Superior temporal gyrus (tissue), 1 donor: Measurements from ENCODE around the gene SUGCT.

ENCODE experiments used
- DNase-seq: peaks from one replicate; pipeline ENCODE4 v3.0.0-alpha.2; 2016; ENCODE audit errors: extremely low spot score

The SUGCT gene

DNA sequence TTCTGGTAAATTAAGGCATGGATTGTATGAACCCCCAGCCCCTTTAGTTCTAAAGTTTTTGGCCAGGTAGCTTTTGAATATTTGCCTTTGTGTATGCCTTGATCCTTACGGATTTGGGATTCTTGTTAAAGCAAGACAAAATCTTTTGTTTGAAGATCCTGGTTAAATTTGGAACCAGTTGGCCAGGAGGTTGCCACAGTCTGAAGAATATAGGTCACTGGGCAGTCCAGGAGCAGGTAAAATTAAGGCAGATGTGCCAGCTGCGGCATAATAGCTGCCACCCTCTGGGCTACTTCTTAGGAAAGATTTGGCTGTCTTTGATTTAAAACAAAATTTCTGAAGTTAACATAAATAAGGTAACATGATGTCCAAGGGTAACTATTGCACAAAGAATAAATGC is 192.3 kb downstream of the SUGCT start:
- DNase-seq: no peak

DNA sequence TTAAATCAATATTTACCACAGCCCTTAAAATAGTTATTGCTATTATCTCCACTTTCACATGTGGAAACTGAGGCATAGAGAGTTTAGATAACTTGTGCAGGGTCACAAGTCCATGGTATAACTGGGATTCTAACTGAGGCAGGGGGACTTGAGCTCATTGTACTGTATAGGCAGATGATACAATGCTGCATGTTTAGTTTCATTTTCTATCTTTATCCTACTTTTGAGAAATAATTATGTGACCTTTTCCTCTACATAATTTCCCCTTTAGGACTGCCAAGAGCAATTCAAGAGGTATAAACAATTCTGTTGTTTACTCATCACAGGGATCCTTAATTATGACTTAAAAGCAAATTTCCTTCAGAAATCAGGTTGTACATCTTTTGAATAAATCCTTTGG is 193.1 kb downstream of the SUGCT start:
- DNase-seq: no peak

DNA sequence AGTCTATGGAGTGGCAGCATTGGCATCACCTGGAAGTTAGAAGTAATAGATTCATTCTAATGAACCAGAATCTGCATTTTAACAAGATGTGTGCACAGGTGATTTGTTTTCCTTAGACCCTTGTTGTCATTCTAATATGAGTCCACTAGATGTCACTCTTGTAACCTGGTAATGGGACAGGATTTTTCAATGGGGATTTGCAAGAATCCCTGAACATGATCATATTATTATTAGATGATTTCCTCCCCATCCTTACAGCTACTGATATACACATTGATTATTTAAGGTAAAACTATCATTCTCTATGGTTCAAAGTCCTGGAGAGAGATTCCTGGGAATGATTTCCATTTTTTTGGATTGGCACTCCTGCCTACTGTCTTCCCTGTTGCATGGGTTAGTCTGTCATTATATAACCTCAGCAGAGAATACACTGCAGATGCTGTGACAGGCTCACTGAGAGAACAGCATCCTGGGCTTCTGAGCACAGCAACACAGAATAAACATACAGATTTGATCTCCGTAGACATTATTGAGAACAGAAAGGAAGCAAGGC is 194.9 kb downstream of the SUGCT start:
- DNase-seq: peak; percentile 90

DNA sequence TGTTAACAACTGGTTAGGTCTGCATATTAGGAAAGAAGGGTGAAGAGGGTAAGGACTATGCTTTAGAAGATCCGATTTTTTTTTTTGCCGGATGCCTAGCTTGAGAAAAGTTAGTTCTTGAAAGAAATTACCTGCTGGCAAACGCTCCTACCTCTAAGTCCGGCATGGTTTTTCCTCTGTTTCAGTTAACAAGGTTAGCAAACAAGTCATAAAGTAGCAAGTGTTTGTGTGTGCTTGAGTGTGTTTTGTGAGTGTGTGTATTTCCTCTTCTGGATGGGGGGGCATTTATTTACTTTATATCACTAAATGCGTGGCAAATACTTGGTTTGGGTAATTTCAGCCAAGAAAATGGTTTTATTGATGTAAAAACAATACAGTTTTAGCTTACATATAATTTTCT is 195.6 kb downstream of the SUGCT start:
- DNase-seq: no peak

DNA sequence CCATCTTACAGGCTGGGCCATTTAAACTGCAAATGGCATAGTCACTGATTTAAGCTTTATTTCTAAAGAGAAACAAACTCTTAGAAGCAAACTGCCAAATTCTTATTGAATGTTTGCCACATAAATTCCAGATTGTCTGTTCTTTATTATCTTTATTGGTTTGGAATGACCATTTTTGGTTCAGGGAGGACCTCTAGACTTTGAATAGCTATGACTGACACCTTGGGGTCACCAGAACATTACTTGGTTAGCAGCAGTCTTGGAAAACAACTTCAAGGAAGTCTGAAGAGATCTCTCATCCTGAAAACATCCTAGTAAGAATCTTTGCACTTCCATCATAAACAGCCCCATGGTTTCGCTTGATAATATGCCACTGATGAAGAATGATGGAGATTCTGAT is 197.1 kb downstream of the SUGCT start:
- DNase-seq: no peak

DNA sequence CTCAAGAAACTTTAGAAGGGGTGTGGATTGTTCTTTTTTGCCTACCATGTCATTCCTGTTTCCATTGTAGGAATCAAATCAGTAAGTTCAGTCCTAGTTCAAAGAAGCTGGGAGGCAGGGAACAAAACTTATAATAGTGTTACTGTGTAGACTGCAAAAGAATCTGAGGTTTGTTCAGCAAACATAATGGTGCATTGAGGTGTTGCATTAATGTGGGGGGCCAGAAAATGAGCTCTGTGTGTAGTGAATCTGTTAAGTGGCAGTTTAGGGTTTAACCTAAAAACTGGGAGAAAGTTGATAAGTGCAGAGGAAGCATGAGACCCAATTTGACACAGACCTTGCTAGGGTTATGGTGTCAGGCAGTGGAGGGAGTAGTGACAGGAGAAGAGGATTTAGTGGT is 197.7 kb downstream of the SUGCT start:
- DNase-seq: no peak

DNA sequence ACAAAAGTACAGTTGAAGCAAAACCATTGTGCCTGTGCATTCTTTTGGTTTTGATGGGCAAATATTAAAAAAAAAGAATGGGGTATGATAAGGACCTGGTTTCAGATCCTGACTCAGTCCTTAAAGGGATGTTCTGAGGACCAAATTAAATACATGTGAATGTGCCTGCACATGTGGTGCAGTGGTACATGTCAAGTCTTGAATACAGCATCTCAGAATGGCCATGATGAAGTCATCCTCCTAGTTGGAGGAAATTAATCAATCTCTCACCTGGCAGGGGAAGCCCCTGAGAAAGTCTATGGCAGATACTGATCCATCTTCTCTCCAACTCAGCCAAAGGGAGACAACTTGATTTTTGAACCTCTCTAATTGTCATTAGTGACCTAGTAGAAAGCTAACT is 207.0 kb downstream of the SUGCT start:
- no peak for DNase-seq

DNA sequence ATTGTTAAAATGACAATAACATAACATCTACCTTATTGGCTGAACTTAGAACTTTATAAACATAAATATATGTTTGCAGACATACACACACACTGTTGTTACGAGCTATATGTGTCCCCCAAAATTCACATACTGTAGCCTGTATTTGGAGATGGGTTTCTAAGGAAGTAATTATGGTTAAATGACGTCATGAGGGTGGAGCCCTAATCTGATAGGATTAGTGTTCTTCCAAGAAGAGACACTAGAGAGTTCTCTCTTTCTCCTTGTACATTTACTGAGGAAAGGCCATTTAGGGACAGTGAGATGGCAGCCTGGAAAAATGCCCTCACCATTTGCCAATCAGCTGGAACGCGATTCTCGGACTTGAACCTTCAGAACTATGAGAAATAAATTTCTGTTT is 211.7 kb downstream of the SUGCT start:
- DNase-seq: no peak

DNA sequence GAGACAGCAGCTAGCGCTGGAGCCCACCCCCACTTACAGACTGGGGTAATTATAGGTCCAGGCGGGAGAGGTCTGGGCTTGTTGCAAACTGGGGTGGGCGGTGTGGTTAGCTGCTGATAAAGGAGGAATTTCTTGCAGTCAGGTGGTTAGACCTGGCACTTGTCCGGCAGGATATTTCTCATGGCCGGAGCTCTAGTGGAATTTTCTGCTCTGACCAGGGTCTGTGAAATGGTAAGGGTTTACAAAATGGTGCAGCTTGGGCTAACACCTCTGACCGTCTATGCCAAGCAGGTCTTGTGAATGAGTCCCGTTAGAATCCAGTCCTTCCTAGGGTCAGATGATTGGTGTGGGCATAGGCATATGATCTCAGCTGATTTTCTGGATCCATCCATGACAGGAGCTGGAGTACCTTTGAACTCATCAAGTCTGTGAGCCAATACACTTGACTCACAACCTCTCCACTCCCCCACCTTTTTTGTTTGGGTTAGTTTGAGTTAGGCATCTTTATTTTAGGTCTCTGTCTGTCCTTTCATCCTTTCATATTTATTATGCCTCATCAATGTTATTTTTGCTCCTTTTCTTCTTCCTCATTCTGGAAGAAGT is 213.4 kb downstream of the SUGCT start:
- no peak for DNase-seq

DNA sequence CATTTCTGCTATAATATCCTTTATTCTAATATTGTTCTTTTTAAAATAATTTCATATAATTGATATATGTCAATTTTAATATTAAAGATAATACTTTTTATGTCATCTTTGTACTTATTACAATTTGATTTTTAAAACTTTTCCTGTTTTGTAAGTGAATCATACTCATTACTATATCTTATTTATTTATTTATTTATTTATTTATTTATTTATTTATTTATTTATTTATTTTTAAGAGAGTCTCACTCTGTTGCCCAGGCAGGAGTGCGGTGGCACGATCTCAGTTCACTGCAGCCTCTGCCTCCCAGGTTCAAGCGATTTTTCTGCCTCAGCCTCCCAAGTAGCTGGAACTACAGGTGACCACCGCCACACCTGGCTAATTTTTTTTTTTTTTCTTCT is 215.3 kb downstream of the SUGCT start:
- no peak for DNase-seq

DNA sequence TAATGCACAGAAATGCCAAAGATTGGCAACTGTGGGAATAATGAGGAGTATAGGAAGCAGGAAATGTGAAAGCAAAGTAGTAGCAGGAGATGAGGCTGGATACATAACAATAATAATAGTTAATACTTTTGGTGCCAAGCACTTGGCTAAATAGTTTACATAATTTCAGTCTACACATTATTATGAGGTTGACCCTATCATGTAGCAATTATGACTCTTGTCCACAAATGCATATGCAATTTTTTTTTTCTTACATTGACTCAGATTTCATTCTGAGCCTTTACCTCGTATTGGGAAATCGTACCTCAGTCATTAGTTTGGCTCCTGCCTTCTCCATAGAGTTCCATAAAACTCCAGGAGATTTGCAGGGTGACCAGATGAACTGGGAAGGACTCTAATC is 219.9 kb downstream of the SUGCT start:
- no peak for DNase-seq

DNA sequence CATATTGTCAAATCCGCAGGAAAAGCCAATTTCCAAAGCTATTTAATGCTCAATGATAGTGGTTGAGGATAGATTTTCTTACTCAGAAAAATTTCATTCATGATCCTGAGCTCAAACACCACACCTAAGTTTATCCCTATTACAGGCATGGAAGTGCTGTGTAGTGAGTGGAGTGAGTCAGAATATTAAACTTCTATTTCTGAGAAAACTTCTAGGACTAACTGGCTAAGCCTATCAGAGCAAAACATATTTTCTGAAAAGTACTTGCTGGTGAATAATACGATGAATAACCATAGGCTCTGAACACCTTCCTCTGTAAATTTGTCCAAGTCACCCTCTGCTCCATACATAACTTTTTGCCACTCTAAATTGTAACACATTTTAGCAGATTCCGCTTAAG is 221.5 kb downstream of the SUGCT start:
- DNase-seq: no peak

DNA sequence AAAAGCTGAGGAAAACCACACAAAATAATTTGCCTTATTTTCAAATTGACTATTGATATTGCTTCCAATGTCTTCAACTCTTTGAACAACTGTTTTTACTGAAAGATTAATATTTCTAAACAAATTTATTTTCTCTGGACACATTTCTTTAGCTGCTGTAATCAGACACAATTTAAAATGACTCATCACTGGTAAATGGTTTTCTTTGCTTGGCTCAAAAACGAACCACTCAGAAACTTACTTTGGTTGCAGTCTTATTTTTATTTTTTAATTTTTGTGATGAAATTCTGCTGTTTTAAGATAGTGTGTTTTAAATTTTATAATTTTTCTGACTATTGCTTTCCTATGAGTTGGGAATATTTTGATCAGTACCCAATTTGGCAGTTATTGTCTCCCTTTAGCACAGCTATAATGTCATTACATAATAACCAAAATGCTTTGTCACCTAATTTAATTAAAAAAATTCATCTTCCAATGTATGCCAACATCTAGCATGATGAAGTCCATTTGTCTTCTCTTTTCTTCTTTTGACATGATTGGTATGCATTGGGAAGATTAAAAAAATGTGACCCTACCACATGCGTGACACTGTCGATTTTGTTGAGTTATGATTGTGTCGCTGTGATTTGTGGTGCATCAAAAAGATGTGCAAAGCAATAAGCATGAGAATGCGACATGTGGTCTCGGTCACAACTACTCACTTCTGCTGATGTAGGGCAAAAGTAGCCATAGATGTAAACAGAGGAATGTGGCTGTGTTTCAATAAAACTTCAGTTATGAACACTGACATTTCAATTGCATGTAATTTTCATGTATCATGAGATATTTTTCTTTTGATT is 222.3 kb downstream of the SUGCT start:
- DNase-seq: no peak

DNA sequence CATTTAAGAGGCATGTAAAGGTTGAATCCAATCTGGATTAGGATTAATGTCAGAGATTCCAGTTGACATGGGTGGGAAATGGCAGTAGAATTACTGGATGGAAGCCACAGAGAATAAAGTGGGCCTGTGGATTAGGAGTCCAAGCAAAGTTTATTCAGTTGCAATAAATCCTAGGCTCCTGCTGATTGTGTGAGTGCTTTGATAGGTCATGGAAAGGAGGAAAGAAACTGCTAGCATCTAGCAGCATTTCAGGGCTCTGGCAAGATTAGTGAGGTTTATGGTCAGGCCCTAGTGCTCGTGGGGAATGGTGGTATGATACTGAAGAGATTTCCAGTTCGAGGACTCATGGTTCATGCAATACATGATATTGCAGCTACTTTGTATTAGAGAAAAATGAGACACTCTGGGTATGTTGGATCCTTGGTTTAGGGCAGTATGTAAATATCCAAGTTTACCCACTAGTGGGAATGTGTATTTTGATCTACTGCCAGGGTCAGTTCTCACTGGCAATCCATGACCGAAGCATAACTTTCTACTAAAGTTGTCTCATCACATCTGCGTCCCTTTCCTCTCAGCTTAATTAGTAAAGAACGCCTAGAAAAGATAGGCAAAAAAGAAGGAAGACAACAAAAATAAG is 235.0 kb downstream of the SUGCT start:
- no peak for DNase-seq

DNA sequence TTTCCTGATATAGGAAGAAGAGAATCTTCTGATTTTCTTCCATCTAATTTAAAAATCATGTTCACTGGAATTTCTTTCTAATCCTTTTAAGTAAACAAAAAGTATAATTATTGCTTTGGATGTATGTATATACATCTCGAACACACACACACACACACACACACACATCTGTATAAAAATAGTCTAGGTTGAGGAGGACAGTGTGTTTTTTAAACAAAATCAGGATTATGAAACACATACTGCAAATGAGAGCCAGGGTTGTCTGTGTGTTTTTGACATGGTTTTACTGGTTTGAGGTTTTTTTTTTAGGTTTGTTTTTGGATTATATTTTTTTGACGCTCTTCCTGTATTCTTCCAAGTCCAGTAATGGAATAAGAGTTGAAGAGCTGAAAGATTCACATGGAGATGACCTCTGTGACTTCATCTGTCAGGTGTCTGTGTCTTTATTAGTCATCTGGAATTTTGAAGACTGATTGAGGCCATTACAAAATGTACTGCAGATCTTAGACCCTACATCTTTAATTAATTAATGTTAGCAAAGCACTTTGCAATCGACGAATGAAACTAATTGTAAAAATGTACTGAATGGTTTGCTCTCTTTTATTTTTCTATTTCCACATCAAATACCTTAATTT is 237.1 kb downstream of the SUGCT start:
- DNase-seq: no peak

DNA sequence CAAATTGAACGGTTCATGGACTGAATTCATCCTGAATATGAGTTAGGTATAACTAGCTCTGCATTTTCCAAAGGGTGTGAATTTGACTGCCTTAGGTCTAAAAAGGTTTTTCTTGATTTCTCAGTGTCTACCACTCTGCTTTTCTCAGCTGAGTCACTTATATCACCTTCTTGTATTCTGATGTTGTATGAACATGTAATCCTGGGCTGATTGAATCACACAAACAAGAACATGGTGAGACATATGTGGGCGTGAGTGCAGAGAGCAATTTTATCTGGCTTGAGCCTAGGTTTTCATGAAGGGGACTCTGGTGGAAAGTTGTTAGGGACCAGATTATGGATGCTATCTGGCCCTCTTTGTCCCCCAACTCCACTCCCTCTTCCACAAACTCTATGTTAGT is 239.8 kb downstream of the SUGCT start:
- DNase-seq: no peak

DNA sequence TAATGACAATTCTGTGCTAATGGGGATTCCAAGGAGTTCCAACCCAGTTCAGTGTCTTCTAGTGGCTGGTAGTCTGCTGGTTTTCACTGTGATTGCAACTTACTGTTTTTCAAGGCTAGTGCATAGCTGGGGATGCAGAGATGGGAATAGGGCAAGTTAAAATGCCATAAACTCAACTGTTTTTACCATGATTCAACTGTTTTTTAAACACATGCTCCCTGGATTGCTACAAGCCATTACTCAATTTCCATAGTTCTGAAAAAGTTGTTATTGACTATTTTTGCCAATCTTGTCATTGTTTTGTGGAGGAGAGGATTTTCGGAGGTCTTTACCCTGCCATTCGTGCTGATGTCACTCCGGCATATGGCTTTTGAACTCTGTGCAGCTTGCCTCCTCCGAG is 245.3 kb downstream of the SUGCT start:
- no peak for DNase-seq

DNA sequence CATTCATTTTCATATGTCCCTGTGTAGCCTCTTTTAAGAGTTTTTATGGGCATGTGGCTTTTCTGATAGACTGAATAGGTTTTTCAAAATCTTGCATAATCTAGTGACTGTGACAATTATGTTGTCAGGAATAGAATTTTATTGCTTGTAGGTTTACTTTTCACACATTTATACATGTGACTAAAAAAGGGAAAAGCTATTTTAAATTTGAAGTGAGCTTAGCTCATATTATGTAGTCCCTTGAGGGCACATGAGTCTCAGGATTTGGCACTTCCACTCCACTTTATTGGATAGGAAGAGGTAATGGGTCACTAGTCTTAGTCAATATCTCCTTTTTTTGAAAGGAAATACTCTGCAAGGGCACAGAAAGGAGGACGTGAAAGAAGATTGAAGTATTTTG is 247.3 kb downstream of the SUGCT start:
- DNase-seq: no peak

DNA sequence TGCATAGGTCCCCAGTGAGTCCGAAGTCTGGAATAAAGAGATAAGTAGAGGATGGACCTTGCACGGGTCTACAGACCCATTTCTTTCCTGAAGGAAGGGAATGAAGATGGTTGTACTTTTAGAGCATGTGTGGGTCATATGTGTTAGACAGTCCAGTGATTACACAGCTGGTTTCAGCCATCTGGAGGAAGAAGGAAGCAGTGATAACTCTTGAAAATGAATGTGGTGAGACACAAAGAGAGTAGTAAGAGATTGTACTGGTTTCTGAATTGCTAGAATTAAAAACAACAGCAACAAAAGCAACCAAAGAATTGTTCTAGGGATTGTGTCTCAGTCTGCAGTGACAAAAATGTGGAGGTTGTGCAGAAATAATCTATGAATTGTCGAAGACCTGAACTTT is 258.9 kb downstream of the SUGCT start:
- DNase-seq: no peak

DNA sequence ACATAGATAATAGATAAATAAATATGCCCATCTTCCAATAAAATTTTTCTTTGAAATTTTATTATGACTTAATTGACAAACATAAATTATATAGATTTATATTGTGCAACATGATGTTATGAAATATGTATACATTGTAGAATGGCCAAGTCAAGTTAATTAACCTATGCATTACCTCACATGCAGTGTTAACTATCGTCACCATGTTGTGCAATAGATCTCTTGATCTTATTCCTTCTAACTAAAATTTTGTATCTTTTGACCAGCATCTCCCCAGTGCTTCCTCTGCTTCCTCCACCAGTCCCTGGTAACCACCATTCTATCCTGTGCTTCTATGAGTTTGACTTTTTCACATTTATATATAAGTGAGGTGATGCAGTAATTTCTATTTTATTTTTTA is 259.6 kb downstream of the SUGCT start:
- no peak for DNase-seq

DNA sequence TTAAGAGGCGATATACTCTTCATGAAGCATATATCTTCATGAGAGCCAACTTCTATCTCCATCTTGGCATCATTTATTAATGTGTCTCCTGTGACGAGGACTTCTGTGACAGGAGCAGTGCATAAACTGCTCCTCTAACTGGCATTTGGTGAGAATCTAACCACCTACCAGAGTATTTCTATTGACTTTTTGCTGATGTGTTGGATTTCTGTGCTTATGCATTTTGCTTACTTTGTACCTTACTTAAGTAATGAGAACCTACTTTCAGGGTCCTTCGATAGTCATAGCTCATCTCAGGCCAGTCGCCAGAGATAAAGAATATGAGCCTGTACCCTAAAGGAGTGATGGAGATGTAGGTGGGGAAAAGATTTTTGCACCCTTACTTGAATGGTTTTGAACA is 265.7 kb downstream of the SUGCT start:
- no peak for DNase-seq

DNA sequence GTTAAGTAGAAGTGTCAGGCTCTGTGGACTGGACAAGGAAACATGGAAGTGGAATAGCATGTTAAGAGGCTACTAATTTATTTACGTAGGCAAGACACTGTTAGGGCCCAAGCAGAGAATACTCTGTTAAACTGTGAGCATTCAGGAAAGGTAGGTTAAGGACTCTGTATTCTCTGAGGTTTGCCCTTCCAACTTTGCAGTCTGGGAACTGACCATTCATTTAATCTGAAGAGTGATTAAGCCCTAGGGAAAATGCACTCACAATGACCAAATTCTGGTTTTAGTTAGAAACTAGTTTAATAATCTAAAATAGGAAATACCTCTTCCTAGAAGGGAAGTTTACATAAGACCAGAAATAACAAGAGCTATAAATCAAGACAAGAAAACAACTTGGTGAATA is 266.6 kb downstream of the SUGCT start:
- no peak for DNase-seq
